Astrocyte of the cerebellum (primary cell): ENCODE measurements around the gene SPTBN1.
A peak's percentile ranks its signal among the peaks of the same experiment; 100 is the strongest.

Experiments used
- DNase-seq: peaks from one replicate; pipeline ENCODE4 v3.0.0-alpha.2; 2011; ENCODE audit warnings: low read depth
- H3K4me3 ChIP-seq: 2 replicates; pipeline ENCODE4 v1.5.1; 2011; ENCODE audit warnings: mild to moderate bottlenecking, low read depth, low read length, moderate library complexity
- CTCF ChIP-seq: IDR thresholded peaks from 2 replicates; pipeline ENCODE4 v1.5.1; 2012; ENCODE audit warnings: low read length, low read depth, moderate library complexity, mild to moderate bottlenecking; ENCODE audit errors: missing control alignments
- in situ Hi-C: cut with HindIII; loops from 2 replicates; pipeline ENCODE4 v1.10.0; 2017; ENCODE audit warnings: low sequenced_read_pairs

SPTBN1 gene

DNA sequence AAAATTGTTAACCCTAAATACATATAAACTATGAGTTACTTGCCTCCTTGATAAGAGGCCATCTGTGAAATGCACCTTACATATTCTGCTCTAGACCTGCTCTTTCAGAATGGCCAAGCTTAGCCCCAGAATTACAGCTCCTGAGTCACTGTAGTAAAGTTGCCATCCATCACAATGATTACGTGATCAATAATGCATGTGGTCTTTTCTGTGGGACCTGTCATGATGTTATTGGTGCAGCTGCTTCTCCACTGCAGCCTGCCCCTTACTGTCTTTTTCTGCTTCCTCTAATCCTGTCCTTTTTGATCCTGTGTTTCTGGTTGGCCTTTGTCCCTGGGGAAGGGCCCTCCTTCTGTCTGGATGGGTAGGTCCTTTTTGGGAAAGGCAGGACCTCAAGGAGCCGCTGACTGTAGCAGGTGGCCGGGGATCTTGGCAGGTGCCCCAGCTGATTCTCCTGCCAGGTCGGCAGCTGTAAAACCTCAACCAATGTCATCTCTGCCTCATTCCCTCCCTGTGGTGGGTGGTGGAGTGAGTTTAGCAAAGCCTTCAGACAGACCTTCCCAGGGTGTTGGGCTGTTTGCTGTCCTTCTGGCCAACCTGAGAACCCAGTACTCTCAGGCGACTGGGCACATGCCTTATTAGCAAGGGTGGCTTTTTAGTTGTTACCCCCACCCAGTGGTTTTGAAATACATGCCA, 141.2 kb downstream of the SPTBN1 start:
- in situ Hi-C loops, result no loop called here
- no peak for TF ChIP-seq CTCF
- DNase-seq, result no peak
- no peak overlapping the region for H3K4me3 ChIP-seq

DNA sequence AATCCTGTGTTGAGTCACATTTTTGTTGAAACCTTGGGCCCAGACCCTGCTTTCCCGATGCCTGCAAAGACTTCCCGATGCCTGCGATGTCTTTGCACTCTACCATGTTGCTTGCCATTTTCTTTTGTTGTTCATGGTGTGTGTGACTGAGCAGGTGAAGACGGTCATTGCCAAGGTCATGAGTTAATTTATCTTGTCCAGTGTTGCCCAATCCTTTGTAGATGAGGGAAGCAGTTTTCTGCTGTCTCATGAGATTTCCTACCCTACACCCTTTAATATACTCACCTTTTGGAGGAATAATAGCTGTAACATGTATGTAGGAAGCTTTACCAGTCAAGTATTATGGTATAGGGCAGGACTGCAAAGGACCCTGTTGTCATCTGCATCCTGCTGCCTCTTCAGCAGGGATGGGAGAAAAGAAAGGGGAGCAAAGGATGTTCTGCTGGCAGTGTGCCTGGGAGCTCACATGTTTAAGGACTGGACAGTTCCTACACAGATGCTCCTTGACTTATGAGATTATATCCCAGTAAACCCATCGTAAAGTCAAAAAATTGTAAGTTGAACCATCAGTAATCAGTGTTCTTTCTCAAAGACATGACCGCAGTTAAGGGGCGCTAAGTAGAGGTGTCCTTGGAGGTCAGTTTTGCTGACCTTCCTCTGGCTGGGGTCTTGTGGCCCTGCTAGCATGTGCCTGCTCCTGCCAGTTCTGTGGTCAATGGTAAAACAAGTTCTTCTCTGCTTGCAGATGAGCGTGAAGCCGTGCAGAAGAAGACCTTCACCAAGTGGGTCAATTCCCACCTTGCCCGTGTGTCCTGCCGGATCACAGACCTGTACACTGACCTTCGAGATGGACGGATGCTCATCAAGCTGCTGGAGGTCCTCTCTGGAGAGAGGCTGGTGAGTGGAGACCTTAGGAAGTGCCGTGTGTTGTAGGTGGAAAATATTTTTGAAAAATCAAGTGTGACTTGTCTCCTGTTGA, 142.5 kb downstream of the SPTBN1 start:
- in situ Hi-C loops, result no loop called here
- DNase-seq, result no peak
- TF ChIP-seq CTCF, result no peak
- H3K4me3 ChIP-seq, result no peak overlapping the region

DNA sequence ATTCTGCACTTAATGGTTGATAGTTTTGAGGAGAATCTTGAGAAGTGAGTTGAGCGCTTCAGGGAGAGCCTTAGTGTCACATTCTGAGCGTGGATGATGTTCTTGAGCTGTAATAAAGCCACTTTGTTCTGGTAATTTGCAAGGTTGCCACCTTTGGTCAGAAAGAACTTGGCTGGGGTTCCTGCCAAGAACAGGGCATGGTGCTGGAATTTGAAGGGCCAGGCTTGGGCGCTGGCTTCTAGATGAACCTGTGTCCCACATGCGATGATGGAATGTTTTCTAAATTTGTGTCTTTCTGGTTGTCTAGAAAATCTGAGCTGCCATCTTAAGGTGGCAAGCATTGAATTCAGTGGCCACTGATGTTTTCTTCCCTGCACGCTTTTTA, 143.2 kb downstream of the SPTBN1 start:
- in situ Hi-C loops, result no loop called here

GRCh38 chr2:54599914-54600313, 143.8 kb downstream of the SPTBN1 start:
- TF ChIP-seq CTCF, result no peak
- no peak overlapping the region for H3K4me3 ChIP-seq
- in situ Hi-C loops, result no loop called here
- no peak for DNase-seq

More for the DNA sequence above, 143.2 kb downstream of the SPTBN1 start:
- no peak for TF ChIP-seq CTCF
- DNase-seq, result no peak
- H3K4me3 ChIP-seq, result no peak overlapping the region

GRCh38 chr2:54601339-54601738, 145.2 kb downstream of the SPTBN1 start:
- no peak overlapping the region for H3K4me3 ChIP-seq
- in situ Hi-C loops, result no loop called here
- TF ChIP-seq CTCF, result no peak
- peak; percentile 88 for DNase-seq

DNA sequence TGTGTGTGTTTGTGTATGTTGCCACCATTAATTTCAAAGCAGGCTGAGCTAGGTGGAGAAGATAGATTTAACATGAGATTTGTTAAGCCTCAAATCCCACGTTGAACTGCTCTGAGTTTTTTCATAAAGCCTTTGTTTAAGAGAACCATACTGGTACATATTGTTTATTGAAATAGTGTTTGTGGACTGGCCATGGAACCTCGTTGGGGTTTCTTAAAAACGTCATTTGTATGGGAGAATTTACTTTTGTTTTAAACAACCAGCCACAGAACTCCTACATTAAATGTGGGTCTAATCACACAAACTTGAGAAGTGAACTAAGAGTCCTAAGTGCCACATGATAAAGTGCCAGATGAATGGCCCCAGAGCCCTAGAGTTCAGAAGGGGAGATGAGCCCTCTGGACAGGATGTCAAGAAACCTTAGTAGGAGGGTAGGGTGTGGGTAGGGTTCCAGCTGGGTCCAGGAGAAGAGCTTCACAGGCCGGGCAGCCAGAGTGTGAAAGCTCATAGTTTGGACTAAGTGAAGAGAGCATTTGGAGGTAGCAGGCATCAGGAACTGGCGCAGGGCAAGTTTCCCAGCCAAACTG, 146.7 kb downstream of the SPTBN1 start:
- no peak for DNase-seq
- no peak for TF ChIP-seq CTCF
- in situ Hi-C loops, result no loop called here
- H3K4me3 ChIP-seq, result no peak overlapping the region
